PC-9 (cell line): ENCODE measurements around the gene PARN. TPM values are rescaled to one million over a fixed set of nuclear protein-coding genes. Genes with fewer than 3 reads are reported as not detected.
A peak's percentile ranks its signal among the peaks of the same experiment; 100 is the strongest.

Experiments
- BruUV-seq: library from RNA; stranded (reverse); fragments of 400-500 nt; replicated peaks from 2 replicates; lab custom pipeline; 2021; lab: Mats Ljungman, UMichigan
- CTCF ChIA-PET: fragments of 300-600 bp; sonication (Branson Sonifier 250); formaldehyde crosslinking; loops from one replicate; lab custom pipeline; 2022; ENCODE audit warnings: antibody characterized with exemption; lab: Charles Lee
- POLR2A ChIA-PET: fragments of 300-600 bp; sonication (Branson Sonifier 250); formaldehyde crosslinking; loops from one replicate; lab custom pipeline; 2022; ENCODE audit warnings: antibody characterized with exemption; ENCODE audit not compliant: unreplicated experiment; lab: Charles Lee
- DNase-seq, 2 experiments: peaks; one replicate each; pipeline versions ENCODE4 v3.0.0 to v3.0.0-alpha.2; 2015 to 2022; ENCODE audit warnings: mixed read lengths in 1 of 2
- H2AFZ ChIP-seq: fragments of 200-600 bp; sonication (generic); 2 replicates; pipeline ENCODE4 v1.8.1; 2017; ENCODE audit warnings: antibody characterized with exemption
- H3F3A ChIP-seq: fragments of 200-600 bp; sonication (generic); 2 replicates; pipeline ENCODE4 v1.8.1; 2017; ENCODE audit warnings: antibody characterized with exemption, mild to moderate bottlenecking, low read depth; ENCODE audit not compliant: insufficient read depth
- H3K27ac ChIP-seq: fragments of 200-600 bp; sonication (generic); 2 replicates; pipeline ENCODE4 v1.6.1; 2016; ENCODE audit warnings: mixed run types
- H3K27me3 ChIP-seq: fragments of 200-600 bp; sonication (generic); 2 replicates; pipeline ENCODE4 v1.6.1; 2016; ENCODE audit warnings: low read depth, mixed run types; ENCODE audit not compliant: insufficient read depth
- H3K36me3 ChIP-seq: fragments of 200-600 bp; sonication (generic); 2 replicates; pipeline ENCODE4 v1.6.1; 2016; ENCODE audit warnings: low read depth, mixed run types
- H3K4me1 ChIP-seq: fragments of 200-600 bp; sonication (generic); replicated peaks from 2 replicates; pipeline ENCODE4 v1.6.1; 2016; ENCODE audit warnings: mixed run types; ENCODE audit not compliant: insufficient read depth
- H3K4me2 ChIP-seq: fragments of 200-600 bp; sonication (generic); 2 replicates; pipeline ENCODE4 v1.6.1; 2017; ENCODE audit warnings: mixed run types
- H3K4me3 ChIP-seq: fragments of 200-600 bp; sonication (generic); 2 replicates; pipeline ENCODE4 v1.6.1; 2016; ENCODE audit warnings: mixed run types
- H3K79me2 ChIP-seq: fragments of 200-600 bp; sonication (generic); 2 replicates; pipeline ENCODE4 v1.6.1; 2017; ENCODE audit warnings: low read depth, mixed run types
- H3K9me2 ChIP-seq: fragments of 200-600 bp; sonication (generic); 2 replicates; pipeline ENCODE4 v1.8.1; 2017; ENCODE audit warnings: mild to moderate bottlenecking; ENCODE audit not compliant: insufficient read depth
- H3K9me3 ChIP-seq: fragments of 200-600 bp; sonication (generic); 2 replicates; pipeline ENCODE4 v1.8.1; 2016; ENCODE audit warnings: low read depth; ENCODE audit not compliant: insufficient read depth
- H4K20me1 ChIP-seq: fragments of 200-600 bp; sonication (generic); 2 replicates; pipeline ENCODE4 v1.8.1; 2017; ENCODE audit not compliant: insufficient read depth
- EZH2 ChIP-seq: fragments of 200-600 bp; sonication (generic); IDR thresholded peaks from 2 replicates; pipeline ENCODE4 v1.8.0; 2017; ENCODE audit warnings: antibody characterized with exemption, low read depth
- intact Hi-C: fragments of 100-400 bp; cut with micrococcal nuclease; formaldehyde crosslinking; loops from one replicate; pipeline ENCODE4 v1.10.0; 2022; ENCODE audit not compliant: unreplicated experiment
- total RNA-seq: library from RNA; stranded (reverse); gene quantifications from 2 replicates; pipeline ENCODE4 v1.2.3, GENCODE V29; 2021
- TF ChIP-seq, protein P1 (sequence below): fragments of 200-600 bp; sonication (generic); conservative IDR thresholded peaks from 2 replicates; pipeline ENCODE4 v1.6.1; 2017; ENCODE audit warnings: mixed run types, antibody characterized with exemption, mild to moderate bottlenecking, moderate library complexity

PARN gene
- total RNA-seq, 1 experiment from 2014 or later, result 53.0 TPM

DNA sequence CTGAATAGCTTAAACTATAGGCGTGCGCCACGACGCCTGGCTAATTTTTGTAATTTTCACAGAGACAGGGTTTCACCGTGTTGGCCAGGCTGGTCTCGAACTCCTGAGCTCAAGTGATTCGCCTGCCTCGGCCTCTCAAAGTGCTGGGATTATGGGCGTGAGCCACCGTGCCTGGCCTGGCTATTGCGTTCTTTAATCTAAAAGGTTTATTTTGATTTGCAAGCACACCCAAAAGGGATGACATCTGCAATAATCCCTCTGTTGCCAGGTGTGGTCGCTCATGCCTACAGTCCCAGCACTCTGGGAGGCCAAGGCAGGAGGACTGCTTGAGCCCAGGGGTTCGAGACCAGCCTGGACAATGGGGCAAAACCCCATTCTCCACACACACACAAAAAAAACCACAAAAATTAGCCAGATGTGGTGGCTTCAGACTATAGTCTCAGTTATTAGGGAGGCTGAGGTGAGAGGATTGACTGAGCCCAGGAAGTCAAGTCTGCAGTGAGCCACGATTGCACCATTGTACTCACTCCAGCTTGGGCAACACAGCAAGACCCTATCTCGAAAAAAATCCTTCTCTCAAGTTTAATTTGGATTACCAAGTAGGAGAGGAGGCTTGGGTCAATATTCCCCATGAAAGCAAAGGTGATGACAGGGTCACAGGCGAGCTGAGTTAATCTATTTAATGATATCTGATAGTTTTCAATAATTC lies 144.1 kb downstream of the PARN start:
- ChIA-PET CTCF (interaction anchor here (0.5 to 1.1 kb wide), 4 partner anchors 9 to 108 kb away, joined by 3 to 5 read pairs (median 3); no protein-coding TSS in a partner anchor), POLR2A (interaction anchor here (0.5 to 0.7 kb wide), 3 partner anchors 16 to 131 kb away, joined by 3 to 5 read pairs (median 3); no protein-coding TSS in a partner anchor)
- H4K20me1 ChIP-seq, result no peaks in the 10 kb centered on the region
- no peaks in the 10 kb centered on the region for H3K9me2 ChIP-seq
- TF ChIP-seq, protein P1, sequence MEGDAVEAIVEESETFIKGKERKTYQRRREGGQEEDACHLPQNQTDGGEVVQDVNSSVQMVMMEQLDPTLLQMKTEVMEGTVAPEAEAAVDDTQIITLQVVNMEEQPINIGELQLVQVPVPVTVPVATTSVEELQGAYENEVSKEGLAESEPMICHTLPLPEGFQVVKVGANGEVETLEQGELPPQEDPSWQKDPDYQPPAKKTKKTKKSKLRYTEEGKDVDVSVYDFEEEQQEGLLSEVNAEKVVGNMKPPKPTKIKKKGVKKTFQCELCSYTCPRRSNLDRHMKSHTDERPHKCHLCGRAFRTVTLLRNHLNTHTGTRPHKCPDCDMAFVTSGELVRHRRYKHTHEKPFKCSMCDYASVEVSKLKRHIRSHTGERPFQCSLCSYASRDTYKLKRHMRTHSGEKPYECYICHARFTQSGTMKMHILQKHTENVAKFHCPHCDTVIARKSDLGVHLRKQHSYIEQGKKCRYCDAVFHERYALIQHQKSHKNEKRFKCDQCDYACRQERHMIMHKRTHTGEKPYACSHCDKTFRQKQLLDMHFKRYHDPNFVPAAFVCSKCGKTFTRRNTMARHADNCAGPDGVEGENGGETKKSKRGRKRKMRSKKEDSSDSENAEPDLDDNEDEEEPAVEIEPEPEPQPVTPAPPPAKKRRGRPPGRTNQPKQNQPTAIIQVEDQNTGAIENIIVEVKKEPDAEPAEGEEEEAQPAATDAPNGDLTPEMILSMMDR, result no peak
- no peak for TF ChIP-seq EZH2
- no TSS peak for BruUV-seq
- H3K79me2 ChIP-seq, result peaks cover 14% of the 10 kb centered on the region
- H3K4me3 ChIP-seq, result peak overlapping the region; percentile 47; the same call in 1 of the 2 replicates
- peaks cover 40% of the 10 kb centered on the region for H3K4me1 ChIP-seq
- peak overlapping the region; percentile 81 for H3K27ac ChIP-seq
- no peak overlapping the region for H2AFZ ChIP-seq
- peaks cover 29% of the 10 kb centered on the region for H3F3A ChIP-seq
- H3K36me3 ChIP-seq, result no peaks in the 10 kb centered on the region
- H3K9me3 ChIP-seq, result no peaks in the 10 kb centered on the region; the same call in 1 of the 2 replicates
- DNase-seq, result no peak
- intact Hi-C loops, result loop anchor here (1.0 to 5.0 kb wide), 4 partner anchors 15 to 184 kb away; no protein-coding TSS in a partner anchor
- H3K27me3 ChIP-seq, result no peaks in the 10 kb centered on the region
- peak overlapping the region; percentile 80 for H3K4me2 ChIP-seq

DNA sequence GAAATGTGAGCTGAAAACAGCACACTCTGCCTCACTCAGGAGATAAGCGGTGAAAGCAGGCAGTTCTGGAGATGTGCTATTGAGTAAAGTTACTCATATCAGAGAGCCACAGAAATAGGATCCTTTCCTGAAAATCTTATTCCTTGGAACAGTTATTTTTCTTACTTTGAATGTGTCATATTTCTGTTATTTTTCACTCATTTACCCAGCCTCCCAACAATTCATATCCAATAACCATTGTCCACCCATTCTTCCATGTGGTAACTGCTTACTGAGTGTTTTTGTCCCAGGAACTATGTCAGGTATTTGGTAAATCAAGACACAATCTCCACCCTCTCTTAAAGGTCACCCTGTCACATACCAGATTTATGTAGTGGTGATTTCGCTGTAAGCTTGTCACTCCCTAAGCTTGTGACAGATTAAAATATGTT lies 144.9 kb downstream of the PARN start:
- Histone ChIP-seq H3K4me3 (no peak overlapping the region), H3F3A (peaks cover 30% of the 10 kb centered on the region), H3K4me2 (no peak overlapping the region; the same call in 1 of the 2 replicates), H3K79me2 (peaks cover 13% of the 10 kb centered on the region), H3K36me3 (no peaks in the 10 kb centered on the region), H3K27ac (peak overlapping the region; percentile 30), H4K20me1 (no peaks in the 10 kb centered on the region), H3K9me2 (no peaks in the 10 kb centered on the region), H3K27me3 (no peaks in the 10 kb centered on the region), H3K4me1 (peaks cover 40% of the 10 kb centered on the region), H2AFZ (no peak overlapping the region), H3K9me3 (no peaks in the 10 kb centered on the region; the same call in 1 of the 2 replicates)
- no peak for TF ChIP-seq EZH2
- TF ChIP-seq, protein P1, result no peak
- intact Hi-C loops, result loop anchor here (5.0 kb wide), 1 partner anchor 183 kb away; no protein-coding TSS in a partner anchor
- POLR2A ChIA-PET, result no interaction called here
- peak in 1 of 2 experiments; percentile 49 for DNase-seq
- CTCF ChIA-PET, result interaction anchor here (0.5 to 1.1 kb wide), 2 partner anchors 8 to 107 kb away, joined by 3 to 5 read pairs; no protein-coding TSS in a partner anchor
- BruUV-seq, result no TSS peak

DNA sequence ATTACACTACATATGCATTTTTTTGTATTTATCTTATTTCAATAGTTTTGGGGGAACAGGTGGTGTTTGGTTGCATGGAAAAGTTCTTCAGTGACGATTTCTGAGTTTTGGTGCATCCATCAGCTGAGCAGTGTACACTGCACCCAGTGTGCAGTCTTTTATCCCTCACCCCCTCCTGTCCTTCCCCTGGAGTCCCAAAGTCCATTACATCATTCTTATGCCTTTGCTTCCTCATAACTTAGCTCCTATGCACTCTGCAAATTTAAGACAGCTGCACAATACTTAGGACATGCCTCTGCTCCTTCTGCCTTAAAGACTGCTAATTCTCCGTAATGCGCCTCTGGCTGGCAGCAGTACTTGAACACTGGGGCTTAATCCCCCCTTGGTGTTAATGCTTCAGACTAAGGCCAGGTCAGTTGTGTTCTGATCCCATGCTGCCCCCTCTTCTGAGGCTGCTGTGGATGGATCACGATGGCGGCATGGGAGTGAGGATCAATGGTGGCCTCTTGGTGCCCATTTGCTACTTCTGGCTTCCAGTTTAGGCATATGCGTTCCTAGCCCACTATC lies 146.2 kb downstream of the PARN start:
- Histone ChIP-seq H3K79me2 (peaks cover 13% of the 10 kb centered on the region), H3K4me3 (no peak overlapping the region), H3K36me3 (no peaks in the 10 kb centered on the region), H3K9me2 (no peaks in the 10 kb centered on the region), H4K20me1 (no peaks in the 10 kb centered on the region), H3K27me3 (no peaks in the 10 kb centered on the region), H2AFZ (no peak overlapping the region), H3K4me2 (no peak overlapping the region), H3K27ac (no peak overlapping the region), H3K9me3 (no peaks in the 10 kb centered on the region; the same call in 1 of the 2 replicates), H3K4me1 (peaks cover 40% of the 10 kb centered on the region), H3F3A (peaks cover 34% of the 10 kb centered on the region)
- ChIA-PET CTCF (no interaction called here), POLR2A (interaction anchor here (0.7 kb wide), 1 partner anchor 1162 kb away, joined by 4 read pairs; no protein-coding TSS in a partner anchor)
- BruUV-seq, result no TSS peak
- no peak for TF ChIP-seq EZH2
- TF ChIP-seq, protein P1, result no peak
- intact Hi-C loops, result no loop called here
- no peak for DNase-seq
